Esophagus muscularis mucosa (tissue), 4 donors: Measurements from ENCODE around the gene NOL6.

ENCODE experiments used
- EP300 ChIP-seq: sonication (generic); formaldehyde crosslinking; IDR thresholded peaks from one replicate; pipeline ENCODE4 v1.6.1; 2017; ENCODE audit warnings: antibody characterized with exemption
- POLR2AphosphoS5 ChIP-seq, 2 donors: sonication (generic); formaldehyde crosslinking; IDR thresholded peaks; one replicate each; pipeline ENCODE4 v1.6.1; 2017; ENCODE audit warnings: antibody characterized with exemption in 2 of 2
- TF ChIP-seq, protein P1 (sequence below), 3 experiments: fragments of 200-600 bp in 2 of 3; fragments of 450-650 bp in 1 of 3; sonication (generic) in 2 of 3; IDR thresholded peaks; one replicate each; pipeline ENCODE4 v1.5.1; 2017 to 2019; ENCODE audit warnings: antibody characterized with exemption in 3 of 3, mild to moderate bottlenecking in 2 of 3, moderate library complexity in 1 of 3

GRCh38 chr9:33415501-33416038 lies 58.2 kb downstream of the NOL6 start:
- TF ChIP-seq EP300 (no peak), POLR2AphosphoS5 (IDR thresholded peaks at IDR 0.05) (no peak)
- TF ChIP-seq, protein P1, sequence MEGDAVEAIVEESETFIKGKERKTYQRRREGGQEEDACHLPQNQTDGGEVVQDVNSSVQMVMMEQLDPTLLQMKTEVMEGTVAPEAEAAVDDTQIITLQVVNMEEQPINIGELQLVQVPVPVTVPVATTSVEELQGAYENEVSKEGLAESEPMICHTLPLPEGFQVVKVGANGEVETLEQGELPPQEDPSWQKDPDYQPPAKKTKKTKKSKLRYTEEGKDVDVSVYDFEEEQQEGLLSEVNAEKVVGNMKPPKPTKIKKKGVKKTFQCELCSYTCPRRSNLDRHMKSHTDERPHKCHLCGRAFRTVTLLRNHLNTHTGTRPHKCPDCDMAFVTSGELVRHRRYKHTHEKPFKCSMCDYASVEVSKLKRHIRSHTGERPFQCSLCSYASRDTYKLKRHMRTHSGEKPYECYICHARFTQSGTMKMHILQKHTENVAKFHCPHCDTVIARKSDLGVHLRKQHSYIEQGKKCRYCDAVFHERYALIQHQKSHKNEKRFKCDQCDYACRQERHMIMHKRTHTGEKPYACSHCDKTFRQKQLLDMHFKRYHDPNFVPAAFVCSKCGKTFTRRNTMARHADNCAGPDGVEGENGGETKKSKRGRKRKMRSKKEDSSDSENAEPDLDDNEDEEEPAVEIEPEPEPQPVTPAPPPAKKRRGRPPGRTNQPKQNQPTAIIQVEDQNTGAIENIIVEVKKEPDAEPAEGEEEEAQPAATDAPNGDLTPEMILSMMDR (IDR thresholded peaks at IDR 0.05) = peak; percentile 76 to 84 (median 77)
